Brain microvascular endothelial cell (primary cell): ENCODE results near the gene ZDHHC24.

ENCODE experiments used
- DNase-seq: peaks from one replicate; pipeline ENCODE4 v3.0.0-alpha.2; 2020
- H3K27ac ChIP-seq: fragments of 250-450 bp; sonication (Bioruptor Pico); 2 replicates; pipeline ENCODE4 v1.5.1; 2020; ENCODE audit warnings: mild to moderate bottlenecking, moderate library complexity
- H3K27me3 ChIP-seq: fragments of 250-450 bp; sonication (Bioruptor Pico); replicated peaks from 2 replicates; pipeline ENCODE4 v1.5.1; 2020; ENCODE audit warnings: mild to moderate bottlenecking
- H3K36me3 ChIP-seq: fragments of 250-450 bp; sonication (Bioruptor Pico); replicated peaks from 2 replicates; pipeline ENCODE4 v1.5.1; 2020; ENCODE audit warnings: mild to moderate bottlenecking
- H3K4me3 ChIP-seq: 2 replicates; pipeline ENCODE4 v1.5.1; 2011; ENCODE audit warnings: low read depth, mild to moderate bottlenecking, control low read depth, low read length, moderate library complexity
- in situ Hi-C: cut with HindIII; loops from 2 replicates; pipeline ENCODE4 v1.10.0; 2017; ENCODE audit warnings: low sequenced_read_pairs, low pct_ligation_motif_present
- TF ChIP-seq, protein P1 (sequence below): IDR thresholded peaks from 2 replicates; pipeline ENCODE4 v1.5.1; 2011; ENCODE audit warnings: low read depth, mild to moderate bottlenecking, moderate library complexity, low read length, control low read depth, inconsistent platforms; ENCODE audit errors: missing control alignments

Gene ZDHHC24

DNA sequence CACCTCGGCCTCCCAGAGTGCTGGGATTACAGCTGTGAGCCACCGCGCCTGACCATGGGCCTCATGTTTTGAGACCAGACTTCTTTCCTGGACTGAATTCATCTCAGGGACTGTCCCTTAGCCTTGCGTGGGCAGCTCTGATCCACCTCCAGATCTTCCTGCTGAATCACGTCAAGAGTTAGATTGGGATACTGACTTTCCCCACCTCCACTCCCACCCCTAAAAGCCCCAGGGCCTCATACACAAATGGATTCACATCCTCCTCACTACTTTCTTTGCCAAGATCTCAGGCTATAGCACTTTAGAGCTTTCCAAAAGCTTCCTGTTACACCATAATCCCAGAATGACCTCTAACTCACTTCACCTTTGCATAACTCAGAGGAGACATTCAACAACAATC lies 35.0 kb upstream of the ZDHHC24 start:
- TF ChIP-seq, protein P1, sequence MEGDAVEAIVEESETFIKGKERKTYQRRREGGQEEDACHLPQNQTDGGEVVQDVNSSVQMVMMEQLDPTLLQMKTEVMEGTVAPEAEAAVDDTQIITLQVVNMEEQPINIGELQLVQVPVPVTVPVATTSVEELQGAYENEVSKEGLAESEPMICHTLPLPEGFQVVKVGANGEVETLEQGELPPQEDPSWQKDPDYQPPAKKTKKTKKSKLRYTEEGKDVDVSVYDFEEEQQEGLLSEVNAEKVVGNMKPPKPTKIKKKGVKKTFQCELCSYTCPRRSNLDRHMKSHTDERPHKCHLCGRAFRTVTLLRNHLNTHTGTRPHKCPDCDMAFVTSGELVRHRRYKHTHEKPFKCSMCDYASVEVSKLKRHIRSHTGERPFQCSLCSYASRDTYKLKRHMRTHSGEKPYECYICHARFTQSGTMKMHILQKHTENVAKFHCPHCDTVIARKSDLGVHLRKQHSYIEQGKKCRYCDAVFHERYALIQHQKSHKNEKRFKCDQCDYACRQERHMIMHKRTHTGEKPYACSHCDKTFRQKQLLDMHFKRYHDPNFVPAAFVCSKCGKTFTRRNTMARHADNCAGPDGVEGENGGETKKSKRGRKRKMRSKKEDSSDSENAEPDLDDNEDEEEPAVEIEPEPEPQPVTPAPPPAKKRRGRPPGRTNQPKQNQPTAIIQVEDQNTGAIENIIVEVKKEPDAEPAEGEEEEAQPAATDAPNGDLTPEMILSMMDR: no peak
- no peak for DNase-seq
- H3K36me3 ChIP-seq: no peaks in the 10 kb centered on the region

DNA sequence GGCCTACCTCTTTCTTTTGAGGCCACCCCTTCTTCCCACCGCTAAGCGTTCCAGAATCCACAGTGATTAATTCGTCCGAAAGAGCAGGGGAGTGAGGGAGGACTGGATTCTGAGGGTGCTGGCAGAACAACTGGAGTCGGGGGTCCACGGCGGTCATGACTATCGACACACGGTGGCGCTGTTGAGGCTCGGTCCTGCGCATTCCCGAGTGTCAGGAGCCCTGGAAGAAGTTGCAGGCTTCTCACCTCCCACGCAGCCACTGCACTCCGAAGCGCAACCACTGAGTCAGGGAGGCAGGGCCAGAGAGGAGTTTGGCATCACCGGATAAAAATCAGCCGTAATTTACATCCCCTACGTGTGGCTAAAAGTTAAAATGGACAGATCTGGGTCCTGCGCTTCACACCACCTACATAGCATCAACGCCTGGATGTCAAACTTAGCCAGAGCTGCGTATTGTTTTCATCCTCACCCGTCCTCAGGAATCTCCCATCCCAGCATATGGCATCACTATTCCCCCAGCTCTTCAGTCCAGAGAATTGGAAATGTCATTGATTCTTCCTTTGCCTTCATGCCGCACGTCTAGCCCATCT lies 33.3 kb upstream of the ZDHHC24 start:
- in situ Hi-C loops: no loop called here
- TF ChIP-seq, protein P1: peak; percentile 91
- H3K27ac ChIP-seq: no peak overlapping the region
- H3K27me3 ChIP-seq: no peaks in the 10 kb centered on the region
- DNase-seq: peak; percentile 74
- H3K36me3 ChIP-seq: no peaks in the 10 kb centered on the region
- no peak overlapping the region for H3K4me3 ChIP-seq

More for the DNA sequence above, 35.0 kb upstream of the ZDHHC24 start:
- Histone ChIP-seq H3K4me3 (no peak overlapping the region), H3K27ac (no peak overlapping the region), H3K27me3 (no peaks in the 10 kb centered on the region)
- in situ Hi-C loops: no loop called here

DNA sequence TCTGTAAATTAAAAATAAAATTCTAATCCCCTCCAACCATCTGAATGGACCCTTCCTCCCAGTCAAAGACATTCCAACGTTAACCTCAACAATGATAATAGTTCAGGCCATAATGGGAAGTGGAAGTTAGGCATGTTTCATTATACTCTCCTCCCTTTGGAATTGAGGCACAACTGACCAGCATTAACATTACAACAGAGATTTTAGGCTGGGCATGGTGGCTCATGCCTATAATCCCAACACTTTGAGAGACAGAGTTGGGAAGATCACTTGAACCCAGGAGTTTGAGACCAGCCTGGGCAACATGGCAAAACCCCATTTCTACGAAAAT lies 25.0 kb upstream of the ZDHHC24 start:
- no peaks in the 10 kb centered on the region for H3K36me3 ChIP-seq
- H3K27ac ChIP-seq: no peak overlapping the region
- TF ChIP-seq, protein P1: no peak
- no peak for DNase-seq
- in situ Hi-C loops: no loop called here
- no peak overlapping the region for H3K4me3 ChIP-seq
- H3K27me3 ChIP-seq: no peaks in the 10 kb centered on the region

DNA sequence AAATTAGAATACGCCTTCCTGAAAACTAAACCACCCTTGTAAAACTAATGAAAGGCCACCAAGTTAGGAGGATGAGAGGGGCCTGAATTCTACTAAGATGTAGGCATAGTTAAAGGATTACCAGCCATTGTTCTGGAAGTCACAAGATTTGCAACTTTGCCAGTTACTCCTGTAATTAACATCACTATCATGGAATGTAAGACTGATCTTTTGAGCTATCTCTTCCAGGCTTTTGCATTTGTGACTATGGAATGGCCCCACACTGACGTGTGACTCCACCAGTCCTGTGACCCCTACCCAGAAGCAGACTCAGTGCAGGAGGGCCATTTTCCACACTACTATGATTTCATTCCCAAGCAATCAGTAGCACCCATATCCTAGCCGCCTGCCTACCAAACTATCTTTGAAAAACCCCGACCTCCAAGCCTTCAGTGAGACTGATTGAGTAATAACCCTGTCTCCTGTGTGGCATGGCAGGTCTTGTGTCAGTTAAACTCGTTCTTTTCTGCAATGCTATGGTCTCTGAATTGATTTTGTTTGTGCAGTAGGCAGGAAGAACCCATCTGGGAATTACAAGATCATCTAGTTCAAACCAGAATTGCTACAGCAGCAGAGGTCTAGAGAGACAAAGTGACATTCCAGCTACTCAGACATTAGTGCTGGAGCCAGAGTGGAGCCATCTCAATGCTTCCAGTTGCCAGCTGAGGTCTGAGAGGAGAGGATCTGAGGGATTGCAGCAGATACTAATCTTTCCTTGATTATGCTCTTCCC lies 24.4 kb upstream of the ZDHHC24 start:
- in situ Hi-C loops: no loop called here
- no peaks in the 10 kb centered on the region for H3K36me3 ChIP-seq
- H3K27ac ChIP-seq: no peak overlapping the region
- TF ChIP-seq, protein P1: no peak
- DNase-seq: no peak
- no peaks in the 10 kb centered on the region for H3K27me3 ChIP-seq
- no peak overlapping the region for H3K4me3 ChIP-seq

DNA sequence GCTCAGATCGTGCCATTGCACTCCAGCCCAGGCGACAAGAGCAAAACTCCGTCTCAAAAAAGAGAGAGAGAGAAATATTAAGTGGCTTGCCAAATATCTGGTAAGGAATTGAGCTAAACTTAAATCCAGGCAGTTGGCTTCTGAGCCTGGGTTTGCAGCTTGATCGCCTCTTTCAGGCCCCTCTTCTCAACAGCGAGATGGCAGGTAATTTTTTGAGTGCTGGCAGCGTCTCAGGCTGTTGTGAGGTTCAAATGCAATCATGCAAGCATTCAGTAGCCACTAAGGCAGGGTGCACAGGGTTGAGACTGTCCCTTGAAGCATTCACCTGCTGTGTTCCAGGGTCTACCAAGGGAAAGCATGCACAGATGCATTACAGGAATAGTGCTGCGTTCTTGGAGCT lies 23.2 kb upstream of the ZDHHC24 start:
- no peak overlapping the region for H3K4me3 ChIP-seq
- H3K27ac ChIP-seq: no peak overlapping the region
- DNase-seq: no peak
- TF ChIP-seq, protein P1: no peak
- no peaks in the 10 kb centered on the region for H3K36me3 ChIP-seq
- H3K27me3 ChIP-seq: no peaks in the 10 kb centered on the region
- in situ Hi-C loops: no loop called here
